Right atrium auricular region (tissue), 2 donors: Measurements from ENCODE around the gene SETD2. TPM values are rescaled to one million over a fixed set of nuclear protein-coding genes. Genes with fewer than 3 reads are reported as not detected.

ENCODE experiments used
- DNase-seq: peaks from one replicate; pipeline ENCODE4 v3.0.0-alpha.2; 2019; ENCODE audit warnings: low spot score
- H3K27ac ChIP-seq, 2 donors: fragments of 200-600 bp; sonication (generic); 1 replicate in 1 of 2; 2 replicates in 1 of 2; pipeline ENCODE4 v1.5.1; 2016 to 2019
- H3K27me3 ChIP-seq, 2 donors: fragments of 200-600 bp; sonication (generic); one replicate each; pipeline versions ENCODE4 v1.5.1 to v1.6.0; 2017 to 2019
- H3K36me3 ChIP-seq: fragments of 200-600 bp; sonication (generic); one replicate; pipeline ENCODE4 v1.5.1; 2016
- H3K4me1 ChIP-seq, 2 donors: fragments of 200-600 bp; sonication (generic); one replicate each; pipeline versions ENCODE4 v1.5.1 to v1.6.0; 2017 to 2019
- H3K4me3 ChIP-seq, 2 donors: fragments of 200-600 bp; sonication (generic); 1 replicate in 1 of 2; 2 replicates in 1 of 2; pipeline ENCODE4 v1.5.1; 2017 to 2019; ENCODE audit warnings: mild to moderate bottlenecking in 1 of 2, moderate library complexity in 1 of 2
- H3K9me3 ChIP-seq, 2 donors: fragments of 200-600 bp; sonication (generic); one replicate each; pipeline ENCODE4 v1.5.1; 2019
- CTCF ChIP-seq, 2 donors: fragments of 200-600 bp; sonication (generic); IDR thresholded peaks; one replicate each; pipeline ENCODE4 v1.5.1; 2019; ENCODE audit warnings: antibody characterized with exemption in 2 of 2
- total RNA-seq, 2 donors: library from RNA; depleted of rRNA; stranded (reverse); fragments of >200 nt; gene quantifications; one replicate each; pipeline ENCODE4 v1.1.0, GENCODE V29; 2016

The SETD2 gene
- total RNA-seq, 2 donors from 2014 or later, result 26.8 to 34.2 TPM

GRCh38 chr3:46985588-46985987, 178.3 kb downstream of the SETD2 start:
- H3K27ac ChIP-seq, result no peak overlapping the region

DNA sequence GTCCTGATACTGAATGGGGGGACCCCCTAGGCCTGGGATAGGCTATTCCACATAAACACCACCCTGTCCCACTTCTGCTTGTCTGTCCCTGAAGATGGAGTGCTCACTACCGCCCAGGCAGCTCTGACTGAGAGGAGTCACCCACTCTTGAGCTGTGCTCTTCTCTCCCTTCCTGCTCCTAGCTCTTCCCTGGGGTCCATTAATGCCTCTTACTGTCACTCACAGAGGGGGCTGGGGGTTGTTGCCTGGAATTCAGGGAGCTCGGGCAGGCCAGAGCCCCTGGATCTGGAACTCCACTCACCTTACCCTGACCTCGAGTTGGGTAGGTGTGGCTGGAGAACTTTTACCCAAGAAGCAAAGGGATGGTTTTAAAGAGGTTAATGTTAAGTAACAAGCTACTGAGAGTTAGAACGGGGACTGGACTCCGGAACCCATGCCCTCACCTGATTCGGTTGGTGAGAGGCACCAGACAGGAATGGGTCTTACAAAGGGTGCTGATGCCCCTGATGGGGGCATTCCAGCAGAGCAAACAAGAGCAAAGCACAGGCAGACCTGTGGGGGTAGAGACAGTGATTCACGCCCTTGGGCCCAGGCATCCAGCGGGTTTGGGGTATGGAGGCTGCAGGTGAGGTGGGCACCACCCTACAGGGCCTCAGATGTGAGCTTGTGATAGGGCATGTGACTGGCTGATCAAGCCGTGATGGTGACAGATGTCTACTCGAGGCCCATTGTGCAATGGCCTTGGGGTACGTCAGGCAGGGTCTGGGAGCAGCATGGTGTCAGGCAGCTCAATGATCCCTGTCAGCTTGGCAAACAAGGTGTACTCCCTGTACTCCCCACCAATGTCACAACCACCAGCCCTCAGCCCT, 179.1 kb downstream of the SETD2 start:
- Histone ChIP-seq H3K27me3 (no peaks in the 10 kb centered on the region), H3K4me3 (no peak overlapping the region), H3K36me3 (no peaks in the 10 kb centered on the region), H3K27ac (no peak overlapping the region), H3K9me3 (no peaks in the 10 kb centered on the region), H3K4me1 (peaks cover 0 to 39% of the 10 kb centered on the region in 2 donors)
- TF ChIP-seq CTCF (IDR thresholded peaks at IDR 0.05), result no peak
- DNase-seq, result no peak

More at GRCh38 chr3:46985588-46985987, 178.3 kb downstream of the SETD2 start:
- Histone ChIP-seq H3K9me3 (no peaks in the 10 kb centered on the region), H3K4me3 (no peak overlapping the region), H3K4me1 (peaks cover 0 to 33% of the 10 kb centered on the region in 2 donors), H3K27me3 (no peaks in the 10 kb centered on the region), H3K36me3 (no peaks in the 10 kb centered on the region)
- no peak for TF ChIP-seq CTCF (IDR thresholded peaks at IDR 0.05)
- no peak for DNase-seq

GRCh38 chr3:46982546-46982945, 181.4 kb downstream of the SETD2 start:
- Histone ChIP-seq H3K4me3 (no peak overlapping the region), H3K9me3 (no peaks in the 10 kb centered on the region), H3K27me3 (no peaks in the 10 kb centered on the region), H3K27ac (no peak overlapping the region), H3K36me3 (no peaks in the 10 kb centered on the region), H3K4me1 (peaks cover 0 to 43% of the 10 kb centered on the region in 2 donors)
- no peak for TF ChIP-seq CTCF (IDR thresholded peaks at IDR 0.05)
- no peak for DNase-seq

GRCh38 chr3:46981932-46982471, 181.9 kb downstream of the SETD2 start:
- Histone ChIP-seq H3K36me3 (no peaks in the 10 kb centered on the region), H3K27me3 (no peaks in the 10 kb centered on the region), H3K4me1 (peaks cover 0 to 43% of the 10 kb centered on the region in 2 donors), H3K4me3 (peak overlapping the region; percentile 25 to 31), H3K9me3 (no peaks in the 10 kb centered on the region), H3K27ac (peak overlapping the region in 1 of 2 donors; percentile 22)
- no peak for TF ChIP-seq CTCF (IDR thresholded peaks at IDR 0.05)
- no peak for DNase-seq

- Histone ChIP-seq H3K4me1 (peaks cover 0 to 49% of the 10 kb centered on the region in 2 donors), H3K27me3 (no peaks in the 10 kb centered on the region)
These were observed 183.9 kb downstream of the SETD2 start for GRCh38 chr3:46979958-46980497.

More at GRCh38 chr3:46979958-46980497, 183.9 kb downstream of the SETD2 start:
- H3K4me3 ChIP-seq, result peak overlapping the region; percentile 59 to 60
- H3K27ac ChIP-seq, result peak overlapping the region; percentile 89 to 92
- H3K36me3 ChIP-seq, result no peaks in the 10 kb centered on the region
- DNase-seq, result no peak
- TF ChIP-seq CTCF (IDR thresholded peaks at IDR 0.05), result no peak
- H3K9me3 ChIP-seq, result no peaks in the 10 kb centered on the region
